Peyer's patch (tissue), 4 donors: ENCODE data around the gene TADA2B.

Experiments
- CTCF ChIP-seq, 6 experiments: fragments of 450-650 bp in 4 of 6; fragments of 200-600 bp in 2 of 6; sonication (generic) in 1 of 6; IDR thresholded peaks; one replicate each; pipeline ENCODE4 v1.5.1; 2017 to 2019; ENCODE audit warnings: antibody characterized with exemption in 6 of 6, mild to moderate bottlenecking in 3 of 6, moderate library complexity in 1 of 6
- POLR2A ChIP-seq, 2 donors: fragments of 450-650 bp; IDR thresholded peaks; one replicate each; pipeline ENCODE4 v1.5.1; 2017; ENCODE audit warnings: antibody characterized with exemption in 2 of 2, mild to moderate bottlenecking in 2 of 2, moderate library complexity in 2 of 2

GRCh38 chr4:7092026-7092425 lies 48.9 kb downstream of the TADA2B start:
- no peak for TF ChIP-seq CTCF (IDR thresholded peaks at IDR 0.05)
- no peak for TF ChIP-seq POLR2A (IDR thresholded peaks at IDR 0.05)
